Endothelial cell of umbilical vein (primary cell): ENCODE data around the gene RGS7BP. TPM values are rescaled to one million over a fixed set of nuclear protein-coding genes. Genes with fewer than 3 reads are reported as not detected.

ENCODE experiments used
- BruUV-seq: library from RNA; stranded (reverse); fragments of 400-500 nt; replicated peaks from 2 replicates; lab custom pipeline; 2021; lab: Mats Ljungman, UMichigan
- CTCF ChIA-PET: fragments of 300-600, 350-600 bp; sonication (Branson Sonifier 250); formaldehyde crosslinking; loops from one replicate; lab custom pipeline; 2021; ENCODE audit warnings: antibody characterized with exemption, inconsistent platforms; lab: Charles Lee
- POLR2A ChIA-PET: fragments of 300-600, 350-600 bp; sonication (Branson Sonifier 250); formaldehyde crosslinking; loops from one replicate; lab custom pipeline; 2021; ENCODE audit warnings: antibody characterized with exemption, inconsistent platforms; lab: Charles Lee
- DNase-seq: peaks from one replicate; pipeline ENCODE4 v3.0.0-alpha.2; 2011; ENCODE audit warnings: low read depth, low spot score
- FAIRE-seq: peaks from 2 replicates; lab custom pipeline; 2011; peaks lifted over from hg19 to GRCh38; lab: Jason Lieb, UNC
- H2AFZ ChIP-seq: 2 replicates; pipeline ENCODE4 v1.6.0; 2012; ENCODE audit warnings: low read depth, low read length, control low read depth, inconsistent platforms
- H3K27ac ChIP-seq: 2 replicates; pipeline ENCODE4 v1.5.1; 2011; ENCODE audit warnings: low read depth, mild to moderate bottlenecking, control low read depth, low read length, moderate library complexity; ENCODE audit not compliant: insufficient read depth
- H3K27me3 ChIP-seq, 2 experiments: 2 replicates each; pipeline versions ENCODE4 v1.6.0 to v1.6.1; 2011; ENCODE audit warnings: low read length in 2 of 2, mixed read lengths in 1 of 2; ENCODE audit not compliant: control insufficient read depth in 2 of 2, insufficient read depth in 2 of 2
- H3K36me3 ChIP-seq, 2 experiments: 2 replicates in 1 of 2; 3 replicates in 1 of 2; pipeline ENCODE4 v1.5.1; 2011; ENCODE audit warnings: low read length in 2 of 2, mild to moderate bottlenecking in 1 of 2, moderate library complexity in 1 of 2; ENCODE audit not compliant: control insufficient read depth in 2 of 2, insufficient read depth in 2 of 2; ENCODE audit errors: extremely low read depth in 1 of 2
- H3K4me1 ChIP-seq: 3 replicates; pipeline ENCODE4 v1.5.1; 2011; ENCODE audit warnings: mild to moderate bottlenecking, low read length; ENCODE audit not compliant: control insufficient read depth, insufficient read depth; ENCODE audit errors: extremely low read depth
- H3K4me2 ChIP-seq: 2 replicates; pipeline ENCODE4 v1.6.1; 2011; ENCODE audit warnings: low read length, control low read depth, mixed read lengths; ENCODE audit not compliant: insufficient read depth
- H3K4me3 ChIP-seq, 3 experiments: fragments of 200-600 bp in 1 of 3; sonication (generic), shearing (Covaris generic) in 1 of 3; replicated peaks in 1 of 3; 2 replicates each; pipeline ENCODE4 v1.5.1; 2011 to 2016; ENCODE audit warnings: control low read depth in 3 of 3, low read length in 3 of 3, mild to moderate bottlenecking in 2 of 3, inconsistent platforms in 1 of 3, low read depth in 1 of 3, moderate library complexity in 1 of 3; ENCODE audit not compliant: insufficient read depth in 1 of 3
- H3K79me2 ChIP-seq: 2 replicates; pipeline ENCODE4 v1.6.0; 2012; ENCODE audit warnings: low read length, inconsistent platforms; ENCODE audit not compliant: control insufficient read depth, insufficient read depth
- H3K9ac ChIP-seq: replicated peaks from 2 replicates; pipeline ENCODE3; 2011; ENCODE audit warnings: low read length, control low read depth; ENCODE audit not compliant: insufficient read depth; ENCODE audit errors: extremely low read depth
- H3K9me1 ChIP-seq: replicated peaks from 3 replicates; pipeline ENCODE4 v1.6.0; 2011; ENCODE audit warnings: mild to moderate bottlenecking, low read length; ENCODE audit not compliant: control insufficient read depth, insufficient read depth; ENCODE audit errors: extremely low read depth
- H3K9me3 ChIP-seq: replicated peaks from 2 replicates; pipeline ENCODE4 v1.5.1; 2012; ENCODE audit warnings: low read length, inconsistent platforms; ENCODE audit not compliant: control insufficient read depth, insufficient read depth
- H4K20me1 ChIP-seq: replicated peaks from 2 replicates; pipeline ENCODE3; 2011; ENCODE audit warnings: mild to moderate bottlenecking, low read length; ENCODE audit not compliant: control insufficient read depth, insufficient read depth; ENCODE audit errors: extremely low read depth
- EZH2 ChIP-seq: IDR thresholded peaks from 2 replicates; pipeline ENCODE4 v1.6.1; 2012; ENCODE audit warnings: borderline replicate concordance, low read depth, mild to moderate bottlenecking, moderate library complexity, low read length, inconsistent platforms; ENCODE audit not compliant: severe bottlenecking
- FOS ChIP-seq: IDR thresholded peaks from 2 replicates; pipeline ENCODE4 v1.6.1; 2011; ENCODE audit warnings: mild to moderate bottlenecking, low read length, moderate library complexity, borderline replicate concordance; ENCODE audit not compliant: insufficient read depth
- GATA2 ChIP-seq: IDR thresholded peaks from 2 replicates; pipeline ENCODE4 v1.7.0; 2011; ENCODE audit warnings: low read depth, mild to moderate bottlenecking, moderate library complexity, mixed read lengths, low read length; ENCODE audit not compliant: insufficient read length, insufficient read depth
- JUN ChIP-seq: IDR thresholded peaks from 2 replicates; pipeline ENCODE4 v1.6.1; 2011; ENCODE audit warnings: borderline replicate concordance, low read depth; ENCODE audit not compliant: insufficient read length, insufficient read depth
- MAX ChIP-seq: IDR thresholded peaks from 2 replicates; pipeline ENCODE4 v1.6.1; 2011; ENCODE audit not compliant: insufficient read depth, insufficient read length
- MYC ChIP-seq: IDR thresholded peaks from one replicate; pipeline ENCODE4 v1.6.1; 2011; ENCODE audit warnings: mild to moderate bottlenecking, low read depth, low read length
- POLR2A ChIP-seq: IDR thresholded peaks from 2 replicates; pipeline ENCODE4 v1.6.1; 2012; ENCODE audit warnings: low read depth, mild to moderate bottlenecking, control low read depth, low read length
- POLR2AphosphoS5 ChIP-seq: IDR thresholded peaks from 2 replicates; pipeline ENCODE4 v1.6.1; 2012; ENCODE audit warnings: low read depth, mild to moderate bottlenecking, control low read depth, low read length, moderate library complexity; ENCODE audit not compliant: insufficient read depth
- dilution Hi-C: fragments of 300-500 bp; cut with MboI; formaldehyde crosslinking; loops from one replicate; pipeline ENCODE4 v1.15.0; 2019; ENCODE audit warnings: low sequenced_read_pairs; ENCODE audit not compliant: extremely low pct_ligation_motif_present
- intact Hi-C: fragments of 100-400 bp; cut with micrococcal nuclease; formaldehyde crosslinking; loops from one replicate; pipeline ENCODE4 v1.10.0; 2022
- polyA plus RNA-seq, 4 experiments: library from polyadenylated mRNA; depleted of rRNA in 3 of 4; stranded (reverse) in 3 of 4; unstranded in 1 of 4; fragments of >200 nt; gene quantifications; 2 replicates each; pipeline versions ENCODE4 v1.2.1 to v1.2.3, GENCODE V29; 2011 to 2012; ENCODE audit warnings: missing spikeins in 1 of 4
- total RNA-seq: library from RNA; stranded (reverse); gene quantifications from 2 replicates; pipeline ENCODE4 v1.2.3, GENCODE V29; 2021
- TF ChIP-seq, protein P1 (sequence below), 2 donors: IDR thresholded peaks; 1 replicate in 1 of 2; 2 replicates in 1 of 2; pipeline ENCODE4 v1.5.1; 2011; ENCODE audit warnings: low read length in 2 of 2, mild to moderate bottlenecking in 2 of 2, moderate library complexity in 2 of 2, control low read depth in 1 of 2, inconsistent platforms in 1 of 2, low read depth in 1 of 2; ENCODE audit not compliant: insufficient read depth in 1 of 2; ENCODE audit errors: extremely low read depth in 1 of 2

The RGS7BP gene
- total and polyA plus RNA-seq, 2 donors (not counting 3 experiments of a cell fraction or from before 2014, with no cell fraction given): 0.51 to 2.0 TPM

DNA sequence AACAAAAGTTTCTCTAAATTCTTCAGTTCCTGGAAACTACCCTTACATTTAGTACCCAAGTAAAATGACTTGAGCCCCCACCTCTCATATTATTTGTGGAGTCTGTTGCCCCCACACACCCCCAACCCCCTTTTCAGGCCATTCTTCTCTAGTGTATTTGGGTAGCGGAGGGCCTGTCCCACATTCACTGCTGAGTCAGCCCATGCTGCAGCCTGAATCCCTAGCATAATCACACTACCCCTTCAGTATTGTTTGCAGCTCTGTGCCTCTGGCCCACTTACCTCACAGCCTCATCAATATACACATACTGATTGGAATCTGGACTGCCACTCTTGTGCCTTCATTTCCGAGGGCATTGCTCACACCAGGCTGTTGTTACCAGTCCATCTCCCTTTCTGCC, 26.8 kb downstream of the RGS7BP start:
- Histone ChIP-seq H3K36me3 (no peaks in the 10 kb centered on the region), H4K20me1 (no peaks in the 10 kb centered on the region), H3K79me2 (no peaks in the 10 kb centered on the region), H3K4me1 (peaks cover 9% of the 10 kb centered on the region), H3K9me3 (no peaks in the 10 kb centered on the region), H3K9me1 (no peaks in the 10 kb centered on the region), H3K27ac (no peak overlapping the region), H3K4me3 (no peak overlapping the region), H3K9ac (no peak overlapping the region), H3K27me3 (no peaks in the 10 kb centered on the region), H3K4me2 (peak overlapping the region; percentile 43), H2AFZ (no peak overlapping the region)
- CTCF ChIA-PET: interaction anchor here (1.0 to 1.6 kb wide), 2 partner anchors 10 to 17 kb away, joined by 3 read pairs; no protein-coding TSS in a partner anchor
- BruUV-seq: no TSS peak
- intact Hi-C loops: no loop called here
- DNase-seq: no peak
- POLR2A ChIA-PET: no interaction called here
- dilution Hi-C loops: no loop called here
- TF ChIP-seq, protein P1, sequence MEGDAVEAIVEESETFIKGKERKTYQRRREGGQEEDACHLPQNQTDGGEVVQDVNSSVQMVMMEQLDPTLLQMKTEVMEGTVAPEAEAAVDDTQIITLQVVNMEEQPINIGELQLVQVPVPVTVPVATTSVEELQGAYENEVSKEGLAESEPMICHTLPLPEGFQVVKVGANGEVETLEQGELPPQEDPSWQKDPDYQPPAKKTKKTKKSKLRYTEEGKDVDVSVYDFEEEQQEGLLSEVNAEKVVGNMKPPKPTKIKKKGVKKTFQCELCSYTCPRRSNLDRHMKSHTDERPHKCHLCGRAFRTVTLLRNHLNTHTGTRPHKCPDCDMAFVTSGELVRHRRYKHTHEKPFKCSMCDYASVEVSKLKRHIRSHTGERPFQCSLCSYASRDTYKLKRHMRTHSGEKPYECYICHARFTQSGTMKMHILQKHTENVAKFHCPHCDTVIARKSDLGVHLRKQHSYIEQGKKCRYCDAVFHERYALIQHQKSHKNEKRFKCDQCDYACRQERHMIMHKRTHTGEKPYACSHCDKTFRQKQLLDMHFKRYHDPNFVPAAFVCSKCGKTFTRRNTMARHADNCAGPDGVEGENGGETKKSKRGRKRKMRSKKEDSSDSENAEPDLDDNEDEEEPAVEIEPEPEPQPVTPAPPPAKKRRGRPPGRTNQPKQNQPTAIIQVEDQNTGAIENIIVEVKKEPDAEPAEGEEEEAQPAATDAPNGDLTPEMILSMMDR (IDR thresholded peaks at IDR 0.05; ENCODE audit: extremely low read depth in 1 of 2, insufficient read depth in 1 of 2, low read depth in 1 of 2, low read length in 2 of 2): no peak
- no peak for TF ChIP-seq POLR2AphosphoS5
- no peak for TF ChIP-seq MAX
- TF ChIP-seq FOS: no peak
- no peak for TF ChIP-seq EZH2
- no peak for TF ChIP-seq JUN
- TF ChIP-seq POLR2A: no peak
- no peak for TF ChIP-seq MYC
- TF ChIP-seq GATA2: no peak
- no peak for FAIRE-seq
